Vagina (tissue), 2 donors: ENCODE results near the gene ACTL6B.

Experiments used
- CTCF ChIP-seq, 3 experiments: fragments of 450-650 bp in 2 of 3; fragments of 200-600 bp in 1 of 3; sonication (generic) in 1 of 3; IDR thresholded peaks; one replicate each; pipeline ENCODE4 v1.5.1; 2017 to 2019; ENCODE audit warnings: antibody characterized with exemption in 3 of 3, mild to moderate bottlenecking in 2 of 3, moderate library complexity in 2 of 3
- POLR2A ChIP-seq, 2 donors: fragments of 450-650 bp; IDR thresholded peaks; one replicate each; pipeline ENCODE4 v1.6.1; 2017; ENCODE audit warnings: antibody characterized with exemption in 2 of 2, mild to moderate bottlenecking in 2 of 2, moderate library complexity in 2 of 2

- no peak for TF ChIP-seq POLR2A (IDR thresholded peaks at IDR 0.05)
- peak in 1 of 3 experiments; percentile 17 for TF ChIP-seq CTCF (IDR thresholded peaks at IDR 0.05)
Observed at GRCh38 chr7:100632951-100633717, 23.1 kb downstream of the ACTL6B start.
